ENCODE measurements around the gene GTSE1.
"Not testable (repeated sequence)": the region's sequence is repeated elsewhere in the genome, so short reads cannot be mapped to it uniquely, and the experiment has no call there.

Gene GTSE1

DNA sequence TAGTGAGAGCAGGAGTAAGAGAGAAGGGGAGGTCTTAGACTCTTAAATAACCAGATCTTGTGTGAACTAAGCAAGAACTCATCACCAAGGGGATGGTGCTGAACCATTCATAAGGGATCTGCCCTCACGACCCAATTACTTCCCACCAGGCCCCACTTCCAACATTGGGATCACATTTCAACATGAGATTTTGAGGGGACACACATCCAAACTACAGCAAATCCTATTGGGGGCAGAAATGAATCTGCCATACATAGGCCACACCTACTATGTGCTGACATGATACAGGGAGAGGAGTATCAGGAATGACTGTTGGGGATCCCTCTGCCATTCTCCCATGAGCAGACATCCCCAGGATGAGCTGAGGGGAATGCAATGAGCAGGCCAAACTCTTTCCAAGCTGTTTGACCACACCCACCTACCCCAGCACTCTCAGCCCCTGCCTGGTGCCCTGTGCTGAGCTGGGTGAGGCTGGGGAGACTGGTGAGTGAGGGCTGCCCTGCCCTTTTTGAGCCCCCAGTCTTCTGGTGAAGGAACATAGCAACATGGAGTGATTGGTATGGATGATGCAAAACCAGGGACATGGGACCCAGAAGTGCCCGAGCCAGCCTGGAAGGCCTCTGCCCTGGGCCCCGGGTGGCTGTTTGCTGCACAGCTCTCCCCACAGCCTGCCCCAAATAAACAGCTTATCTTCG, 1.2 kb upstream of the GTSE1 start:
- no peak for DNase-seq

DNA sequence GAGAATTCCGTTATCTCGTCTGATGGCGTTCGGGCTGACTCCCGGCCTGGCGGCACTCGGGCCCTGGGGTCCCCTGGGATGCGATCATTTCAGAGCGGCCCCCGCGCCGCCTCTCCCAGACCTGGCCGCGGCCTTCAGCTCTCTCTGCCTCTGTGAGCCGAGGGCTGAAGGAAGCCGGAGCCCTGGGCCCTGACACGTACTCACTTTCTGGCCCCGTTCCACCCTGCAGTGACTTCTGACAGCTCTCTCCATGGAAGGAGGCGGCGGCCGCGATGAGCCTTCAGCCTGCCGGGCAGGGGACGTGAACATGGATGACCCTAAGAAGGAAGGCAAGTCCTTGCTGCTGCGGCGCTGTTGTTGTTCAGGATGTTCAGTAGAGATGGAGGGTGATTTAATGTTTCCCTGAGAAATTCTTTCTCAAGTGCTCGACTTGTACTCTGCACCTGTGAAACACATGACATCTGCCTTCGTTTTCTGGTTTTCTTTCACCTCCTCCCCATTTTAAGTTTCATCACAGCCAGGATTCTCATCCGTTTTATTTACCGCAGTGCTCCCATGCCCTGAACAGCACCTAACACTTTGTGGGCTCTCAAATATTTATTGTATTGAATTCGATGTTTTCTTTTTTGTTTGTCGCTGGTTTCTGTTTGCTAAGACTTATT, 612 bp downstream of the GTSE1 start:
- no peak for DNase-seq

DNA sequence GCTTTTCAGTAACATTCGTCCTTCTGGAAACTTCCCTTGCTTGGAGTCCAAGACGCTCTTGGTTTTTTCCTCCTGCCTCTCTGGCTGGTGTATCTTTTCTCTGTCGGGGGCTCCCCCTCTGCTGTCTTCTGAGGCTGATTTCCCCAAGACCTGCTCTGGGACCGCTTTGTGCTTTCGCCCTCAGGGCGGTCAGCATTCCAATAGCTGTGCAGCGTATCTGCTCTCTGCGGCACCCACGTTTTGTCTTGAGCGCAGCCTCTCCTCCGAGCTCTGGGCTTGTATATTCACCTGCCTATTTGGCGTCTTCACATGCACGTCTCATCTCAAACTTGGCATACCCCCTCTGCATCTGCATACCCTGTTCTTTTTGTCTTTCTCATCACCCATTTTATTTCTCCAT, 2.4 kb downstream of the GTSE1 start:
- DNase-seq: no peak

DNA sequence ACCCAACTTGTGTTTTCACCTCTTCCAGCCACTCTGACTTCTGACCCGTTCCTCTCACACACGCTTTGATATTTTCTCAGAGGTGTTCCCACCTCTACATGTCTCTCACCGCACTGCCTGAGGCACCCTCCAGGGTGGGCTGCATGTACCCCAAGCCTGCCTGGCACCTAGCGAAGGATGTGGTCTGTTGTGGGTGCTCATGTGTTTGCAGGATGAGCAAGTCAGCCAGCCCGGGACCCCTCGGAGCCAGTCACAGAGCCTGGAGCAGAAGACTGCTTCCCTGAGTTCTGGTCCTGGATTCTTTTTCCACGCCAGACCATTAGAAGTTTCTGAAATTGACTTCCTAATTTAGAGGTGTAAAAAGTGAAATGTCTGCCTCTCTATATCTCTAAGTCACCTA, 3.8 kb downstream of the GTSE1 start:
- no peak for DNase-seq

DNA sequence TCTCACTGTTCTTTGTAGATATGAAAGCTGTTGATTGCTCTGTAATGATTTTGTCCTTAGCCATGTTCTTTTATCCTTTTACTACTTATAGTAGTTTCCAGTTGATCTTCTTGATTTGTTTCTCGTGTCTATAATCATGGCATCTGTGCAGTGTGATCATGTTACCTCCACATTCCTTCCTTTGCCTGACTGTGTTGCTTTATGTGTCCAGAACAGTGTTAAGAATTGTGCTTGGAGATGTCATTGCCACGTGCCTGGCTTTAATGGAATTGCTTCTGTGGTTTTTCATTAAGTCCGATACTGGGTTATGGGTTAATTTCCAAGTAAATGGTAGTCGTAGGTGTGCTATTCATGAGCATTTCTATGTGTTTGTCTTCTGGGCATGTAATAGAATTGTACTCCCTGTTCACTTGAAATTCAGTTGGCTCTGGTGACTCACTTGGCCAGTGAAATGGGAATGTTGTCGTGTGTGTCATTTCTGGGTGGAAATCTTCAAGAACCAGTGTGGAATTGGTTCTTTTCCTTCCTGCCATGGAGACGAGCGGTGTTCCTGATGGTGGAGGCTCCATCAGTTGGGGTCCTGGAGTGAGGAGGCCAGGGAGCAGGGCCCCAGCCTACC, 6.8 kb downstream of the GTSE1 start:
- DNase-seq: no peak

DNA sequence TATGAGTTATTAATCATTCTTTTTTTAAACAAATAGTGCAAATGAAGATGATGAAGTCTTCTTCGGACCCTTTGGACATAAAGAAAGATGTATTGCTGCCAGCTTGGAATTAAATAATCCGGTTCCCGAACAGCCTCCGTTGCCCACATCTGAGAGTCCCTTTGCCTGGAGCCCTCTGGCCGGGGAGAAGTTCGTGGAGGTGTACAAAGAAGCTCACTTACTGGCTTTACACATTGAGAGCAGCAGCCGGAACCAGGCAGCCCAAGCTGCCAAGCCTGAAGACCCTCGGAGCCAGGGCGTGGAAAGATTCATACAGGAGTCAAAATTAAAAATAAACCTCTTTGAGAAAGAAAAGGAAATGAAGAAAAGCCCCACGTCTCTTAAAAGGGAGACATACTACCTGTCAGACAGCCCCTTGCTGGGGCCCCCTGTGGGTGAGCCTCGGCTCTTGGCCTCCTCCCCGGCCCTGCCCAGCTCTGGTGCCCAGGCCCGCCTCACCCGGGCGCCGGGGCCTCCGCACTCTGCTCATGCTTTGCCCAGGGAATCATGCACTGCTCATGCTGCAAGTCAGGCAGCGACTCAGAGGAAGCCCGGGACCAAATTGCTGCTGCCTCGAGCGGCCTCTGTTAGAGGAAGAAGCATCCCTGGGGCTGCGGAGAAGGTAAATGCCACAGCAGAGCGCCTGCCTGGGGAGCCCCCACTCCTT, 11.8 kb downstream of the GTSE1 start:
- DNase-seq: no peak

DNA sequence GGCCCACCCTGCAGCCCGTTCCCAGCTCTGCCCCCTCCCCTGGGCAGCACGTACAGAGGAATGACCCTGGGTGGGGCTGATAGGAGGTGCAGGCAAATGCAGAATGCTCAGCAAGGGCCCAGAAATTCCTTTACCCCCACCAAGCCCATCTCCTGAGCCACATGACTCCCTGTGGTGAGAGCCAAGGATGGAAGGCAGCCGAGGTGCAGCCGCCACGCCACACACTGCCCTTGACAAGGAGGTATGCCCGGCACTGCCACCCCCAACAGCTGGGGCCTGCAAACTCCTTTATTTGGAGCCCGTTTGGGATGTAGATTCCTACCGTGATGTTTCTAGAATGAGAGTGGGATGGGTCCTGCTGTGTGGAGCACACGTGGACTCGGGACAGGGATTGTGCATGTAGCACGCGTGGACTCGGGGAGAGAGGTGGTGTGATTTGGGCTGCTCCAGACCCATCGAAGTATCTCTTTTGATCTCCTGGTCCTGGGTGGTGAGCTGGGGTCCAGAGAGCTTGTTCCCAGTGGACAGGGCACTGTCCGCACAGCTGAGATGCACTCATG, 12.9 kb downstream of the GTSE1 start:
- no peak for DNase-seq

DNA sequence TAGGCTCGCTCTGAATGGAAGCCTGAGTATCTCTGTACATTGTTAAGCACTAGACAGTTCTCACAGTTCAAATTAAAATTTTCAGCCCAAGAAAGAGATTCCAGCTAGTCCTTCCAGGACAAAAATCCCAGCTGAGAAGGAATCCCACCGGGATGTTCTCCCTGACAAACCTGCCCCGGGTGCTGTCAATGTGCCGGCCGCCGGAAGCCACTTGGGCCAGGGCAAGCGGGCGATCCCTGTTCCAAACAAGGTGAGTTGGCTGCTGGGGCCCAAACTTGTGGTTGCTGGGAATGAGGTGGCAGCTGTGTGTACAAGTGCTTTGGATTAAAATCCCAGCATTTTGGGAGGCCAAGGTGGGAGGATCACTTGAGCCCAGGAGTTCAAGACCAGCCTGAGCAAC, 15.4 kb downstream of the GTSE1 start:
- no peak for DNase-seq

DNA sequence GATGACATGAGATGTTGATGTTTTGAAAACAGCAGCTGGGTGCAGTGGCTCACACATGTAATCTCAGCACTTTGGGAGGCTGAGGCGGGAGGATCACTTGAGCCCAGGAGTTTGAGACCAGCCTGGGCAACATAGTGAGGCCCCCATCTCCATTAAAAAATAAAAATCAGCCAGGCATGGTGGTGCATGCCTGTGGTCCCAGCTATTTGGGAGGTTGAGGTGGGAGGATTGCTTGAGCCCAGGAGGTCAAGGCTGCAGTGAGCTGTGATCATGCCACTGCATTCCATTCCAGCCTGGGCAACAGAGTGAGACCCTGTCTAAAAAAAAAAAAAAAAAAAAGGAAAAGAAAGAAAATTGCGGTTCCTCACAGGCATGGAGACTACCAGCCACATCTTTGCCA, 16.2 kb downstream of the GTSE1 start:
- DNase-seq: not testable (repeated sequence)

DNA sequence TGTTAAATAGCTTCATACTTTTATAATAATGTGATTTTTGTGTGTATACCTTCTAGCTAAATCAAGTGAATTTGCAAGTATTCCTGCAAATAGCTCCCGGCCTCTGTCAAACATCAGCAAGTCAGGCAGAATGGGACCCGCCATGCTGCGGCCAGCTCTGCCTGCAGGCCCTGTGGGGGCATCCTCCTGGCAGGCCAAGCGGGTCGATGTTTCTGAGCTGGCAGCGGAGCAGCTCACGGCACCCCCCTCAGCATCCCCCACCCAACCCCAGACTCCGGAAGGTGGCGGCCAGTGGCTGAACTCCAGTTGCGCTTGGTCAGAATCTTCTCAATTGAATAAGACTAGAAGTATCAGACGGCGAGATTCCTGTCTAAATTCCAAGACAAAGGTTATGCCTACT, 19.3 kb downstream of the GTSE1 start:
- no peak for DNase-seq

DNA sequence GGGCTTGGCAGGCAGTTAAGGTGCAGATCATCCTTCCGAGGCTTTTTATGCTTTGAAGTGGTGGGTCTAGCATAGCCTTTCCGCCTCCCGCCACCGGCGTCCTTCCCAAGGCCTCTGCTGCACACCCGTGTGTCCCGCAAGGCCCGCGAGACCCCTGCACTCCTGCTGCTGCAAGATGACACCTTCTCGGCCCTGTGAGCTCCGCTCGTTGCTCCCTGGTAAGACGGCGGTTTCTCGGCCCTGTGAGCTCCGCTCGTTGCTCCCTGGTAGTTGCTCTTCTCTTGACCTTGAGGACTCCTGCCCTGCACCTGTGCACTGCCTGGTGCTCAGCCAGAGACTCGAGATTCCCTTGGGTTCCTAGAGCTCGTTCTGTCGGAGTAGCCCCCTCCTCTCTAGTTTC, 21.0 kb downstream of the GTSE1 start:
- DNase-seq: no peak

DNA sequence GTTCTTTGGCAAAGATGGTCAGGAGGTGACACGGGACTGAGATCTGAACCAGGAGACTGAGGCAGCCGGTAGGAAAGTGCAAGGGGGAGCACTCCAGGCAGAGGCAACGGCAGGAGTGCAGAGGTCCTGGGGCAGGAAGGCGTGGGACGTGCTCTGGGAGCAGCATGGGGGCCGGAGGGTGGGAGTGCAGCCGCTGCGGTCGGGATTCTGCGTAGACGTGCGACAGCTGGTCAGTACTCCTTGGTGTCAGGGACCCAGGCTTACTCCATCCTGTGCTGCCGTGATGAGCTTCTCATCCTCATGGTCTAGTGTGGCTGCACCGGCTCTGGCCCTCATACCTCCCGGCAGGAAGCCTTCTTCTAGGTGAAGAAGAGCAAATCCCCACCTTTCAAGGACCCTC, 21.9 kb downstream of the GTSE1 start:
- no peak for DNase-seq

DNA sequence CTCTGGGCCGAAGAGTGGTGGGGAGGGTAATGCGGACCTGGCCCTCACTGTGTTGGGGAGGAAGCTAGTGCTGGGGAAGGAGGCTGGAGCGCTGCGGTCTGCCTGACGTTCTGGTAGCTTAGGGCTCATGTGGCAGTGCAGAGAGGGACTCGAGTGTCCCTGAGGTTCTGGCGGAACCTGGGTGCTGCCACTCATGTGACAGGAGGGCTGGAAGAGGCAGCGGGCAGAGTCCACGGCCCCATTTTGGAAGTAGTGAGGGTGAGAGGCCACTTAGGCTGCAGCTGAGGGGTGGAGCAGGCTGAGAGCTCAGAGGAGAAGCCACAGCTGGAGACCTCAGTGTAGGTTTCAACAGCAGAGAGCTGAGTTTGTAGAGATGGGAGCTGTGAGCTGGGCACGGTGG, 22.6 kb downstream of the GTSE1 start:
- DNase-seq: no peak

DNA sequence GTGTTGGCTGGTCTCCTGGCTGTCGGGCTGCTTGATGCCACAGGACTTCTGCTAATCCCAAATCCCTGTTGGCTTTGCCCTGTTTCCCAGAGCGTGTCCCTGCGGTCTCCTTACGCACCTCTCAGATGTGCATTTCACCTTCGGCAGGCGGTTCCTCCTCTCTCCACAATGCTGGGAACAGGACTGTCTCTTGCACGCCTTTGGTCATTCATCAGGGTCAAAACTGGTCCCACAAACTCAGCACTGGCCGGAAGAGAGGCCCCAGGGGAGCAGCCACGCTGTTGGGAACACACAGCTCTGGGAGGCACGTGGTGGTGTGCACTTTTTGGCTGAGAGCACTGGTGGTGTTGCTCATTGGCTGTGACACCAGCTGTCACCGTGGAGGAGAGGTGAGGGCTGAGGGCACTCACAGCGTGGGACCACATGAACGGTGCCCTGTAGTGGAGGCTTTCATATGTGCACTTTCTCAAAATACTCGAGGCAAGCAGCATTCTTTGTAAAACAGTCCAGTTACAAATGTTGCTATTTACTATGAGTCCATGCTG, 23.6 kb downstream of the GTSE1 start:
- no peak for DNase-seq

DNA sequence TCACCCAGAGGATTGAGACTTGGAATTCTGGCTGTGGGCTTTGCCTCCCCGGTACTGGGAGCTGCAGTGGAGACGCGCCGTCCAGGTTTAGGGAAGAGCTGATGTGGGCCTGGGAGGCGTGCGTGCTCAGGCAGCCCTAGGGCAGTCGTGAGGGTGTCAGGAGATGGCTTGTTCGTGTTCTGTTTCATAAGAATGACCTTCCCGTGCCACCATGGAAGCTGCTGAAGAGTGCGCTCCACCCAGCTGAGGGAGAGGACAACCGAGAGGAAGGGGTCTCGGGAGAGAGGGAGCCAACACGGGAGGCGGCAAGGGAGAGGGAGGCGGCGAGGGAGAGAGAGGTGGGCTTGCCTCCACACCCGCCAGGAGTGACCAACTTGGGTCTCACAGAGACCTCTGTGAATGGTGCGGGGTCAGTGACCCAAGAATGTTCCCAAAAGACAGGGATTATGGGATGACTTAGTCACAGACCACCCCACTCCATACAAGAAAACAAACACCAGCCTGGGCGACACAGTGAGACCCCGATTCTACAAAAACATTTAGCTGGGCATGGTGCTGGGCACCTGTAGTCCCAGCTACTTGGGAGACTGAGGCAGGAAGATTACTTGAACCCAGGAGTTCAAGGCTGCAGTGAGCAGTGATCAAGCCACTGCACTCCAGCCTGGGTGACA, 24.2 kb downstream of the GTSE1 start:
- DNase-seq: no peak

DNA sequence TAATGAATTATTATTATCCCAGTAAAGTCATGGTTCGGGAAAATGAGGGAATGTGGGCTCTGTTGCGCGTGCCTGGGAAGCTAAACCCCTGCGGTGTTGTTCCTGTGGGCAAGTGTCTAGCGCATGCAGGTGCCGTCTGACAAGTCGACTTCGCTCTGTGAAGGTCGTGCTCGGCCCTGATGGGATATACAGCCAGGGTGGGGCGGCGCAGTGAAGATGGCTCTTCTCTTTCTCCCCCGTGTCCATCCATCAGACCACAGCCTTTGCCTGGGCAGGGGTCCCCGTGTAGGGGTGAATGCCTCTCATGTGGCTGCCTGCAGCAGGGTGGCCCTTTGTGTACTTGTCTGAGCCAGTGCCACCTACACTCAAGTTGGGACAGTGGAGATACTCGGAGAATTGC, 26.0 kb downstream of the GTSE1 start:
- no peak for DNase-seq

DNA sequence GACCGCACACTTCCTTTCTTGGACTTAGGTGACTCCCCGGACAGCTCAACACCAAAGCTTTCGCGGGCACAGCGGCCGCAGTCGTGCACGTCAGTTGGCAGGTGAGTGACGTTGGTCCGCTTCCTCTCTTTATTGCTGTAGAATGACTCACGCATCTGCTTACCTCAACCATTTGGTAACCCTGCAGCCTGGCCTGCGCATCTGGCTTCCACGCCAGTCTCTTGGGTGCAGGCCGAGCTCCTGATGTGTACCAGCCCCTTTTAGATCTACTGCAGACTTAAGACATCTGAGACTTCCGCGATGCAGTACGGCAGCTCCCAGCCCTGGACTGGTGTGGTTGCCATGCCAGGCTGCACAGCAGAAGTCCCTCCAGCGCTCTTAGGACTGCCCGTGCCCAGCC, 26.5 kb downstream of the GTSE1 start:
- no peak for DNase-seq

DNA sequence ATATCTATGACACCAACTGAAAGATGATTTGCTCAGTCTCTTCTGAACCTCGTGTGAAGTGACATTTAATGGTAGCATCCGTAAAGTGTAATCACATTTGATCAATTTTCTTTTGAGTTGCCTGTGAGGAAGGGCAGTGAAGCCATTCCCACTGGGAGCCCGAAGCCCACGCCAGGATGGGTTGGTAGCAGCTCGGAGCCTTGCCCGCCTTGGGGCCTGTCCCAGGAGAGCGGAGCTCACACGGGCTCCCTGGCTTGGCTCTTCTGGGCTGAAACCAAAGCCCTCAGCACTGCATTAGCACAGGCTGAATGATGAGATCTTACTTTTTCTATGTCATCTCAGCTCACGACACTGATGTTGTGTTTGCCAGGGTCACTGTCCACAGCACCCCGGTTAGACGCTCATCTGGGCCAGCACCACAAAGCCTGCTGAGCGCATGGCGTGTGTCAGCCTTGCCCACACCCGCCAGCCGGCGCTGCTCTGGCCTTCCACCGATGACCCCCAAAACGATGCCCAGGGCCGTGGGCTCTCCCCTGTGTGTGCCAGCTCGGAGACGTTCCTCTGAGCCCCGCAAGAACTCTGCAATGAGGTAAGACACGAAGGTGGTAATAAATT, 29.5 kb downstream of the GTSE1 start:
- no peak for DNase-seq

DNA sequence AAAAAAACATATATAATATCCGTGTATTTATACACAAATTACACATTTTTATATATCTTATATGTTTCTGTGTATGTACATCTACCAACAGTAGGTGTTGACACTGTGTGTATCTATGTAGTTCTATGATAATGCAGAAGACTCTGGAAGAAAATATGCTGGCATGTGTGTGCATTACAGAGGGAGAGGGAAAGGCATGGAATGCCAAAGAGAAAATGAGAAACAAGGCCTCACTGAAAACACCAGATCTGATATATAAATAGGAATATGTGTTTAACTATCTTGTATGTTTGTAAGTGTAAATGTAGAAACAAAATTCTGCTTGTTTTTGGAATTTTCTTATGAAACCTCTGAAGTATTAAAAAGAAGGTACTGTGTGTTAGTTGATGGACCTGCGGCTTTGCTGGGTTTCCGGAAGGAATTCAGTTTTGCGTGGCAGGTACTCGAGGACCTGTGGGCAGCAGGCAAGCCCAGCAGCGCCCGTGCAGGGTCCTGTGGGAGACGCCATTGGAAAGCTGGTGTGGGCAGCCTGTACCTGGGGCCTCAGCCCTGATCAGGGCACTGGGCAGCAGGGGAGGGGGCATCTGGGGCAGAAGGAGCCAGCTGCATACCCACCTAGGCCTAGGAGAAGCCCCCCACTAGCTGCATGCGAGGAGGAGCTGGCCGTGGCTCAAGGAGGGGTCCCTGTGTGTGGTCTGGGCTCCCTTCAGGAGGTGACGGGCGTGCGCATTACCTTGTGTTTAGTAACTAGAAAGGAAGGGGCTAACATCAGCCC, 31.2 kb downstream of the GTSE1 start:
- no peak for DNase-seq

DNA sequence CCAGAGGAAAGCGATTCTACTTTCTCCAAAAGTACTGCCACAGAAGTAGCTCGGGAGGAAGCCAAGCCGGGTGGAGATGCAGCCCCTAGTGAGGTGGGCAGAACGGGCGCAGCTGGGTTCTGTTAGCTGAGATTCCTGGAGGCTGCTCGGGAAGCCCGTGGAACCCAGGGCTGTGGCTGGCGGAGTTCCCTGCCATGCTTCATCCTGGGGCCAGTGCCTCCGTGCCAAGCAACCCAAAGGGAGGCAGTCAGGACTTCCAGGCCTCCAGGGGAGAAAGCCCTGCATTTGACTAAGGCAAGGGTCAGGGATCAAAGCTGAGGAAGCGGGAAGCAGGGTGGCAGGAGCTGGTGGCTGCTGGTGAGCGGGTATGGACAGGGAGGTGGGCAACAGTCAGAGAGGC, 32.1 kb downstream of the GTSE1 start:
- no peak for DNase-seq

DNA sequence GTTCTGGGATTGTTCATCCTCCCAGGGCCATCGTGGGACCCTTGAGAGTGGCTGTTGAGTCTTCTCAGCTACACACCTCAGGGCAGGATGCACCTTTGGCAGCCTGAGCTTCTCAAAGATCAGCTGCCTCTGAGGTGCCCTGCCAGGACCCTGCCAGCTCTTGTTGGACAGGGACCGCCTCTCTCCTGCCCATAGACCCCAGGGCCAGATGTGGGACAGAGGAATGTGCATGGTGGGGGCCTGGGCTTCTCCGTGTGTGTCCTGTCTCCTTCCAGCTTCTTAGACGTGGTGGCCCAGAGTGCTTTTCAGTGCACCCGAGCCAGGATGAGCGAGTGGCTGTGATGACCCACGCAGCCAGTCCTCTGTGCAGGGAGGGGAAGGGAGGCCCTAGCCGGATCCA, 32.9 kb downstream of the GTSE1 start:
- no peak for DNase-seq

Measured in 8988T (cell line).